ENCODE data around the gene GRK5.

The GRK5 gene

DNA sequence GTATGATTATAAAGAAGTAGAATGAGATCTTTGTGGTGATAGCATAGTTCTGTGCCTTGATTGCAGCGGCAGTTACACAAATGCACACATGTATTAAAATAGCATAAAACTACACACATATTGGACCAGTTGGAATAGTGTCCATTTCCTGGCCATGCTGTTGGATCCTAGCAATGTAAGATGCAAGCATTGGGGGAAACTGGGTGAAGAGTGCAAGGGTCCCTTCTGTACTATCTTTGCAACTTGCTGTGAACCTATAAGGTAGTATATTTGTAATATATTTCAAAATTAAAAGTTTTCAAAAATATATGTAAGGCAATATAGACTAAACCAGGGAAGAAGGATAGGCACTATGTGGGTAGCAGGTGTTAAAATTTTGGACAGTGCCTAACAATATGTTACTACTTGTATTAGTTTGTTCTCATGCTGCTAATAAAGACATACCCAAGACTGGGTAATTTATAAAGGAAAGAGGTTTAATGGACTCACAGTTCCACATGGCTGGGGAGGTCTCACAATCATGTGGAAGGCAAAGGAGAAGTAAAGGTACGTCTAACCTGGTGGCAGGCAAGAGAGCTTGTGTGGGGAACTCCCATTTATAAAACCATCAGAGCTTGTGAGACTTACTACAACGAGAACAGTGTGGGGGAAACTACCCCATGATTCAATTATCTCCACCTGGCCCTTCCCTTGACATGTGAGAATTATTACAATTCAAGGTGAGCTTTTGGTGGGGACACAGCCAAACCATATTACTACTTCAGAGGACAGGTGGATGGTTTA lies 263.7 kb downstream of the GRK5 start:
- no peak for TF ChIP-seq POLR2A (IDR thresholded peaks at IDR 0.05; ENCODE audit: low read depth, low read length)
- TF ChIP-seq TAF1 (IDR thresholded peaks at IDR 0.05; ENCODE audit: low read depth, low read length): no peak
- TF ChIP-seq POLR2AphosphoS5 (IDR thresholded peaks at IDR 0.05; ENCODE audit: low read depth, low read length): no peak
- TF ChIP-seq SPI1 (IDR thresholded peaks at IDR 0.05; ENCODE audit: low read depth, low read length): no peak
- TF ChIP-seq PAX5 (IDR thresholded peaks at IDR 0.05; ENCODE audit: insufficient read depth, low read length, severe bottlenecking): no peak
- no peak for TF ChIP-seq POU2F2 (IDR thresholded peaks at IDR 0.05; ENCODE audit: low read depth, low read length)
- DNase-seq (ENCODE audit: insufficient read length, low spot score) (no peak), FAIRE-seq (no peak)

DNA sequence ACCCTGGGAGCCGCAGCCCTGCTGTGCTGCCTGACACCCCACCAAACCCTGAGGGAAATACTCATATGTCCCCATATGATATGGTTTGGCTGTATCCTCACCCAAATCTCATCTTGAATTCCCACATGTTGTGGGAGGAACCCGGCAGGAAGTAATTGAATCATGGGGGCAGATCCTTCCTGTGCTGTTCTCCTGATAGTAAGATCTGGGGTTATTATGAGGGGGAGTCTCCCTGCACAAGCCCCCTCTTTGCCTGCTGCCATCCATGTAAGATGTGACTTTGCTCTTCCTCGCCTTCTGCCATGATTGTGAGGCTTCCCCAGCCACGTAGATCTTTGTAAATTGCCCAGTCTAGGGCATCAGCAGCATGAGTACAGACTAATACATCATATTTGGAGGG lies 266.4 kb downstream of the GRK5 start:
- no peak for DNase-seq (ENCODE audit: insufficient read length, low spot score)
- no peak for FAIRE-seq
- TF ChIP-seq TAF1 (IDR thresholded peaks at IDR 0.05; ENCODE audit: low read depth, low read length) (no peak), POLR2AphosphoS5 (IDR thresholded peaks at IDR 0.05; ENCODE audit: low read depth, low read length) (no peak), POLR2A (IDR thresholded peaks at IDR 0.05; ENCODE audit: low read depth, low read length) (no peak), POU2F2 (IDR thresholded peaks at IDR 0.05; ENCODE audit: low read depth, low read length) (no peak), PAX5 (IDR thresholded peaks at IDR 0.05; ENCODE audit: insufficient read depth, low read length, severe bottlenecking) (no peak), SPI1 (IDR thresholded peaks at IDR 0.05; ENCODE audit: low read depth, low read length) (no peak)

DNA sequence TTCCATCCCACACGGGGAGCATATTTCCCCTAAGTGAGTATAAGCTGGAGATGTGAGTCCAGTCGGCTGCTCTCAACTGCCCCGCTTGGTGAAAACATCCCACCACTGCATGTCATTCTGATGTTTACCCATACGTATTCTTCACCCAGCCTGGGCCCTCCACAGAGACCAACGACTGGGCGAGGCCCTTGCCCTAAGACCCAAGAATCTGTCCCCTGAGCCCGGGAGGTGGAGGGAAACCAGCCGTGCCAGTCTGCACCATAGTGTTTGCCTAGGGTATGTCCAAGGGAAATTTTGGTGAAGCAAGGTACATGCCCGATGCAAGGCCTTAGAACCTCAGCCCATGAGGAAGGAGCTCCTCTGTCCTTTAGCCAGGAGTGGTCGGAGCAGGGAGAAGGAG lies 267.2 kb downstream of the GRK5 start:
- FAIRE-seq (no peak), DNase-seq (ENCODE audit: insufficient read length, low spot score) (no peak)
- TF ChIP-seq POLR2AphosphoS5 (IDR thresholded peaks at IDR 0.05; ENCODE audit: low read depth, low read length) (no peak), POLR2A (IDR thresholded peaks at IDR 0.05; ENCODE audit: low read depth, low read length) (no peak)

DNA sequence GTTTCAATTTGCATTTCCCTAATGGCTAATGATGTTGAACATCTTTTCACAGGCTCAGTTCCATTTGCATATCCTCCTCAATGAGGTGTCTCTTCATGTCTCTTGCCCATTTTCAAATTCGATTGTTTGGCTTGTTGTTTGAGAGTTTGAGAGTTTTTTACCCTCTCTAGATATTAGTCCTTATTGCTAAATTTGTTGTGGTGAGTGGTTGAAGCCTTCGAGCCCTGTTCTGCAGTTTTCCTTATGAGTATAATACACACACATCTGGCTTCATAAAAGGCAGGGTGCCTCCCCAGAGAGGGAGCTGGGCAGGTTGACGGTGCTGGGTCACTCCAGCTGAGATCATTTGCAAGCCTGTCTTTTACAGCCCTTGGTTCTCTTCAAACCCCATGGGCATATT lies 270.1 kb downstream of the GRK5 start:
- TF ChIP-seq POU2F2 (IDR thresholded peaks at IDR 0.05; ENCODE audit: low read depth, low read length) (peak; percentile 76; the same call in 1 of the 2 replicates), POLR2A (IDR thresholded peaks at IDR 0.05; ENCODE audit: low read depth, low read length) (no peak)
- no peak for FAIRE-seq
- no peak for DNase-seq (ENCODE audit: insufficient read length, low spot score)

DNA sequence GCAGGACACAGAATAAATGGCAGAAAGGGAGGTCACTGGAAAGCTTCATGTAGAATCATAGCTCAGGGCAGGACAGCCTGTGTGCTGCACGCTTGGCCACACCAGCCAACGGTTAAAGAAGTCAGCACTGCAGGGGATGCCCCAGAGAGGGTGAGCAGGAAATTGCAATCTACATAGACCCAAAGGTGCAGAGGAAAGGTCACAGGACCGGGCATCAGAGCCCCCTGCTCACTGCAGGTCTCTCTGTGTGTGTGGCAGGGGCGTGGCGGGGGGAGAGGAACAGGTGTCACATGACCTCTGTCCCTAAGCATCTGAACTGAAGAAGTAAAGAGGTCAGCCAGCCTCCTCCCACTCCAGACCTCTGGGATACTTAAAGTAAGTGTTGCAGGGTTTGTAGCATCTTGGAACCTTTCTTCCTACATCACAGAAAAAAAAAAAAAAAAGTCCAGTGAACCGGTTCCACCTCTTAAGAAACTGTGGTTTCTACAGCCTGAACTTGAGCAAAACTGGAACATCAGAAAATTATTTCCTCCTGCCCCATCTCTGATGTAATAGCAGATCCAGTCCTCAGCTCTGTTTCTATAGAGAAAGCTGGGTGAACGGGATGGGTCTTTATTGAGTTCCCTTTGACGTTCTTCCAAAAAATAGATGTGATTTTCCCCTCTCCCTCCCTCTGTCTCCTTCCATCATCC lies 270.9 kb downstream of the GRK5 start:
- DNase-seq (ENCODE audit: insufficient read length, low spot score) (no peak), FAIRE-seq (peak; percentile 94)
- TF ChIP-seq TAF1 (IDR thresholded peaks at IDR 0.05; ENCODE audit: low read depth, low read length) (no peak), PAX5 (IDR thresholded peaks at IDR 0.05; ENCODE audit: insufficient read depth, low read length, severe bottlenecking) (no peak), POU2F2 (IDR thresholded peaks at IDR 0.05; ENCODE audit: low read depth, low read length) (peak; percentile 91)

DNA sequence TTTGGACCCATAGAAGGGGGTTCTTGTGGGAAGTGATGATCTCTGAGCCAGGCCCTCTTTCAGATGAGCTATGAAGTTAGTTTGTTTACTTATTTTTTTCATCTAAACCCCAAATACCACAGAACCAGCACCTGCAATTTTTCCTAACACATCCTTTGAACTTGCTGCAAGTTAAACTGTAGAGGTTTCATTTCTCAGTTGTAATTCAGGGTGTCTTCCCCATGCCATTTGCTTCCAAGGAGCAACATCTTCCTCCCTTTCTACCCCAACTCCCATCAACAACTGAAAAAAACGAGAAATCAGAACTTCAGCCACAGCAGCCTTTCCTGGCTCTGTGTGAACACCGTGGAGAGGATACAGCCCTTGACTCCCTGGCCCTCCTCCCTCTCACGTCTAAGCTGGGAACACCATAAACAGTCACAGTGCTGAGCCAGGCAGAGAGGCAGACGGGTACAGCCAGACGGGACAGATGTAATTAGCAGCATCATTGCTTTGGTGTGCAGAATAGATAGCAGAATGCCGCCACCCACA lies 271.5 kb downstream of the GRK5 start:
- peak; percentile 76 for FAIRE-seq

DNA sequence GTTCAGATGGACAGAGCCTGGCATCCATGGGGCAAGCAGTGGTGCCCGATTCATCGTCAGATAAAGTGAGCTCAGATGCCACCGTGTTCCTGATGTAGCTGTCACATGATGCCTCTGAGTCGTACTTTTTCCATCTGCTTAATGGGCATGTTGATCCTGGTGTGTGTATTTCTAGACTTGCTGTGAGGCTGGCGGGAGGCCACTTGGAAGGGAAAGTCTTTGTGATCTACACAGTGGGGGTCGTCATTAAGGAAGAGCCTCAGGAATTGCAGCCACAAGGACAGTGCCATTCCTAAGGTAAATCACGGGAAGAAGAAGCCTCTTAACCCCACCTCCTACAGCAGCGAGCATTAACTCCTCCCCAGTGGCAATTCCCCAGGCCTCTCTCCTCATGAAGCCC lies 272.2 kb downstream of the GRK5 start:
- TF ChIP-seq PAX5 (IDR thresholded peaks at IDR 0.05; ENCODE audit: insufficient read depth, low read length, severe bottlenecking) (no peak), POU2F2 (IDR thresholded peaks at IDR 0.05; ENCODE audit: low read depth, low read length) (no peak), TAF1 (IDR thresholded peaks at IDR 0.05; ENCODE audit: low read depth, low read length) (no peak), SPI1 (IDR thresholded peaks at IDR 0.05; ENCODE audit: low read depth, low read length) (no peak), POLR2AphosphoS5 (IDR thresholded peaks at IDR 0.05; ENCODE audit: low read depth, low read length) (no peak), POLR2A (IDR thresholded peaks at IDR 0.05; ENCODE audit: low read depth, low read length) (no peak)
- FAIRE-seq (no peak), DNase-seq (ENCODE audit: insufficient read length, low spot score) (no peak)

More for the DNA sequence above, 271.5 kb downstream of the GRK5 start:
- TF ChIP-seq POLR2A (IDR thresholded peaks at IDR 0.05; ENCODE audit: low read depth, low read length): no peak
- no peak for TF ChIP-seq POLR2AphosphoS5 (IDR thresholded peaks at IDR 0.05; ENCODE audit: low read depth, low read length)
- no peak for TF ChIP-seq SPI1 (IDR thresholded peaks at IDR 0.05; ENCODE audit: low read depth, low read length)
- no peak for TF ChIP-seq PAX5 (IDR thresholded peaks at IDR 0.05; ENCODE audit: insufficient read depth, low read length, severe bottlenecking)
- no peak for TF ChIP-seq POU2F2 (IDR thresholded peaks at IDR 0.05; ENCODE audit: low read depth, low read length)
- TF ChIP-seq TAF1 (IDR thresholded peaks at IDR 0.05; ENCODE audit: low read depth, low read length): no peak
- no peak for DNase-seq (ENCODE audit: insufficient read length, low spot score)

DNA sequence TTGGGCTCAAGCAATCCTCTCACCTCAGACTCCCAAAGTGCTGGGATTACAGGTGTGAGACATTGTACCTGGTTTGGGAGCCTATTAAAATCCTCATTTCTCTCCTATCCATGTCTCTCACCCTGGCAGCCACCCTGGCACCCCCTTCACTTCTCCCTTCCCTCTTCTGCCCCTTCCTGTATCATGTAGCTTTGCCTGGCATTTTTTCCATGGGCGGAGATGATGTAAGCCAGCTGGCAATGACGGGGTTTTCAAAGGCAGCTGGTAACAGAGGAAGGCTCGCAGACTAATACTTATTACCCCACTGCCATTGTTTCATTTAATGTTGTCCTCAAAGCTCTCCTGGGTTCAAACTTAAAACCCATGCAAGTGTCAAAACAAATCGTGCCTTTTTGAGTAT lies 273.3 kb downstream of the GRK5 start:
- DNase-seq (ENCODE audit: insufficient read length, low spot score) (no peak), FAIRE-seq (no peak)
- TF ChIP-seq POLR2A (IDR thresholded peaks at IDR 0.05; ENCODE audit: low read depth, low read length) (no peak), PAX5 (IDR thresholded peaks at IDR 0.05; ENCODE audit: insufficient read depth, low read length, severe bottlenecking) (no peak), POU2F2 (IDR thresholded peaks at IDR 0.05; ENCODE audit: low read depth, low read length) (no peak), SPI1 (IDR thresholded peaks at IDR 0.05; ENCODE audit: low read depth, low read length) (no peak), TAF1 (IDR thresholded peaks at IDR 0.05; ENCODE audit: low read depth, low read length) (no peak), POLR2AphosphoS5 (IDR thresholded peaks at IDR 0.05; ENCODE audit: low read depth, low read length) (no peak)

DNA sequence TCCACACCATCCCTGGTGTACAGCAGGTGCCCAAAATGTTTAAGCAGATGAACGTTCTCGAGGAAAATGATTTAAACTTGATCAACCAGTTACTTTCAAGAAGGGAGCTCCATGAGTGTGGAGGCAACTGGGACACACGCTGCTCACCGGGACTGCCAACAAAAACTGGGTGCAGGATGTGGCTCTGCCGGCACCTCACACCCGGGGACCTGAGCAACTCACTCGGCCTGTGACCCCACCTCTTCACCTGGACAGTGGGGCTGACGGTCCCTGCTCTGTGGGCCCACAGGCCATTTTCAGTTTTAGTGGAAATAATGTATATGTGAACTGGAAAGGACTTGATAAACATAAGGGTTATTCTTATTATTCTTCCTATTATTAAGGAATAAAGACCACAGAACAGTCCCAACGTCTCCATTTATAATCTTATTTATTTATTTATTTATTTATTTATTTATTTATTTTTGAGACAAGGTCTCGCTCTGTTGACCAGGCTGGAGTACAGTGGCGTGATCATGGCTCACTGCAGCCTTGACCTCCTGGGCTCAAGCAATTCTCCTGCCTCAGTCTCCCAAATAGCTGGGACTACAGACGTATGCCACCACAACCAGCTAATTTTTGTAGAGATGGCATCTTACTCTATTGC lies 274.5 kb downstream of the GRK5 start:
- no peak for FAIRE-seq
- DNase-seq (ENCODE audit: insufficient read length, low spot score): no peak
- no peak for TF ChIP-seq POLR2A (IDR thresholded peaks at IDR 0.05; ENCODE audit: low read depth, low read length)
- TF ChIP-seq SPI1 (IDR thresholded peaks at IDR 0.05; ENCODE audit: low read depth, low read length): no peak
- no peak for TF ChIP-seq POLR2AphosphoS5 (IDR thresholded peaks at IDR 0.05; ENCODE audit: low read depth, low read length)
- TF ChIP-seq PAX5 (IDR thresholded peaks at IDR 0.05; ENCODE audit: insufficient read depth, low read length, severe bottlenecking): no peak
- TF ChIP-seq POU2F2 (IDR thresholded peaks at IDR 0.05; ENCODE audit: low read depth, low read length): no peak
- no peak for TF ChIP-seq TAF1 (IDR thresholded peaks at IDR 0.05; ENCODE audit: low read depth, low read length)
